Adrenal gland (tissue), 12 donors: ENCODE measurements around the gene AKAP13. TPM values are rescaled to one million over a fixed set of nuclear protein-coding genes. Genes with fewer than 3 reads are reported as not detected.
A peak's percentile ranks its signal among the peaks of the same experiment; 100 is the strongest.

ENCODE experiments used
- DNase-seq, 7 donors: peaks; one replicate each; pipeline ENCODE4 v3.0.0-alpha.2; 2019 to 2020
- H3K27ac ChIP-seq, 5 donors: fragments of 200-600 bp; sonication (generic) in 4 of 5; 1 replicate in 3 of 5; 2 replicates in 2 of 5; pipeline versions ENCODE4 v1.5.1 to v1.8.0; 2016 to 2020; ENCODE audit warnings: mild to moderate bottlenecking in 1 of 5
- H3K27me3 ChIP-seq: fragments of 200-600 bp; 2 replicates; pipeline ENCODE4 v1.8.0; 2021
- H3K36me3 ChIP-seq, 2 donors: fragments of 200-600 bp; replicated peaks in 1 of 2; 1 replicate in 1 of 2; 2 replicates in 1 of 2; pipeline versions ENCODE4 v1.5.1 to v1.8.0; 2018 to 2022
- H3K4me1 ChIP-seq, 2 donors: fragments of 200-600 bp; replicated peaks in 1 of 2; 1 replicate in 1 of 2; 2 replicates in 1 of 2; pipeline versions ENCODE4 v1.5.1 to v1.8.0; 2018 to 2021
- H3K4me3 ChIP-seq, 4 donors: fragments of 200-600 bp; sonication (generic) in 3 of 4; one replicate each; pipeline ENCODE4 v1.5.1; 2016 to 2018
- H3K9me3 ChIP-seq, 3 donors: fragments of 200-600 bp; sonication (generic) in 1 of 3; replicated peaks in 1 of 3; 1 replicate in 2 of 3; 2 replicates in 1 of 3; pipeline versions ENCODE4 v1.5.1 to v1.8.0; 2016 to 2021
- POLR2A ChIP-seq, 2 donors: fragments of 450-650 bp; IDR thresholded peaks; one replicate each; pipeline ENCODE4 v1.6.1; 2017; ENCODE audit warnings: antibody characterized with exemption in 2 of 2, mild to moderate bottlenecking in 2 of 2, moderate library complexity in 1 of 2
- WGBS, 4 donors: extraction: QIAGEN DNeasy Blood & Tissue Kit in 2 of 4; methylation state at CpG; one replicate each; pipeline versions ENCODE4 v1.1.5 to v1.1.7; 2013 to 2017; 5-methylcytosine and 5-hydroxymethylcytosine counted together
- intact Hi-C, 2 donors: fragments of 100-400 bp; cut with DNase I; formaldehyde crosslinking; loops; one replicate each; pipeline versions ENCODE4 v1.14.1 to v1.15.0; 2022 to 2023
- polyA plus RNA-seq, 3 donors: library from polyadenylated mRNA; stranded (reverse); fragments of 200-250 nt in 2 of 3; fragments of 350-450 nt in 1 of 3; fragmentation: Illumina TruSeq in 1 of 3; extraction: RNeasy Lipid Tissue Mini Kit (QIAGEN cat#74804) in 1 of 3; gene quantifications; one replicate each; pipeline ENCODE4 v1.2.3, GENCODE V29; 2013 to 2014
- total RNA-seq, 9 donors: library from RNA; depleted of rRNA in 4 of 9; stranded (reverse); fragments of >200 nt in 4 of 9; fragments of 120-200 nt in 1 of 9; fragmentation: NEBNext Ultra II Directional in 1 of 9; extraction: Animal tissue kit (Norgen Biotek cat#: 25700) in 1 of 9; gene quantifications; one replicate each; pipeline versions ENCODE4 v1.1.0 to v1.2.4, GENCODE V29; 2013 to 2023
- TF ChIP-seq, protein P1 (sequence below), 6 experiments: fragments of 450-650 bp in 4 of 6; fragments of 200-600 bp in 2 of 6; sonication (generic) in 1 of 6; IDR thresholded peaks; 1 replicate in 5 of 6; 2 replicates in 1 of 6; pipeline versions ENCODE4 v1.5.1 to v1.8.0; 2016 to 2021; ENCODE audit warnings: antibody characterized with exemption in 6 of 6, mild to moderate bottlenecking in 2 of 6, moderate library complexity in 1 of 6
- donor health status: healthy with polysubstance abuse.
- donor health status: Bipolar disorder and iron deficiency.
- donor health status: DM: yes; HTN: yes; CAD: no.
- donor health status: DM: no; HTN: no; CAD: no.
- donor health status: DM: no; HTN: no; CAD: no.
- donor health status: DM: yes; HTN: yes; CAD: no.

AKAP13 gene
- total and polyA plus RNA-seq, 12 donors: 42.7 to 144 (median 89.2) TPM

DNA sequence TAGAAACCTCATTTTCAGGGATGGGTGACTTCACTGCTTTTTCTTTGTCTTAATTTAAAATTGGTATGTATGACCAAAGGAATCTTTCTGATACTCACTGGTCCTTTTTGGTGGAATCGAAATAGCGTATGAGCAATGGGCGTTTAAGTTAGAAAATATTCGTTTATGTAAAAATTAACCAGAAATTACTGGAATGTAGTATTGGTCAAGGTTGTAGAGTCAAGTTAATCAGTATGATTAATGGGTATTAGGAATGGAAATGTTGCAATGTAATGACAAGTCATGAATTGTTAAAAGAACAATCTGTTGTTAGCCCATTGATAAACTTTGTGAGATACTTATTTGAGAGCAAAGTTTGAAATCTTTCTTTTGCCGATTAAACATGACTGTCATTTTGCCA is 36.9 kb downstream of the AKAP13 start:
- H3K4me1 ChIP-seq: peaks cover 20 to 49% of the 10 kb centered on the region in 2 donors

DNA sequence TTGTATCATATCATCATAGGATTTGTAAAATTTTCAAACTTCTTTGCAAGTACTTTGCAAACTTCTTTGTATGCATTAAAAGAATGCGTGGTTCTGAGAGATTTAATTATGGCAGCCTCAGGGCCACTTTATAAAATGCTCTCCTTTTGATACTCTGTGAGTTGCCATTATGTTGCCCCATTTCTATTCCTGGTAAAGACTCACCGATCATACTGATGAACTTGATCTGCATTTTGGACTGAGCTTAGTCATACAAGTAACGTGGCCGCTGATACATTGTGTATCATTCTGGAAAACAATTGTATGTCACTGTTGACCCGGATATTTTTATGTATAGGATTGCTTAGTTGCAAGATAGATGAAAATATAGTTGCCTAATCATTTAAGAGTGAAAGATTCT is 38.8 kb downstream of the AKAP13 start:
- no peak for TF ChIP-seq POLR2A (IDR thresholded peaks at IDR 0.05)
- TF ChIP-seq, protein P1, sequence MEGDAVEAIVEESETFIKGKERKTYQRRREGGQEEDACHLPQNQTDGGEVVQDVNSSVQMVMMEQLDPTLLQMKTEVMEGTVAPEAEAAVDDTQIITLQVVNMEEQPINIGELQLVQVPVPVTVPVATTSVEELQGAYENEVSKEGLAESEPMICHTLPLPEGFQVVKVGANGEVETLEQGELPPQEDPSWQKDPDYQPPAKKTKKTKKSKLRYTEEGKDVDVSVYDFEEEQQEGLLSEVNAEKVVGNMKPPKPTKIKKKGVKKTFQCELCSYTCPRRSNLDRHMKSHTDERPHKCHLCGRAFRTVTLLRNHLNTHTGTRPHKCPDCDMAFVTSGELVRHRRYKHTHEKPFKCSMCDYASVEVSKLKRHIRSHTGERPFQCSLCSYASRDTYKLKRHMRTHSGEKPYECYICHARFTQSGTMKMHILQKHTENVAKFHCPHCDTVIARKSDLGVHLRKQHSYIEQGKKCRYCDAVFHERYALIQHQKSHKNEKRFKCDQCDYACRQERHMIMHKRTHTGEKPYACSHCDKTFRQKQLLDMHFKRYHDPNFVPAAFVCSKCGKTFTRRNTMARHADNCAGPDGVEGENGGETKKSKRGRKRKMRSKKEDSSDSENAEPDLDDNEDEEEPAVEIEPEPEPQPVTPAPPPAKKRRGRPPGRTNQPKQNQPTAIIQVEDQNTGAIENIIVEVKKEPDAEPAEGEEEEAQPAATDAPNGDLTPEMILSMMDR (IDR thresholded peaks at IDR 0.05): no peak
- intact Hi-C loops: loop anchor here in 1 of 2 donors (10.0 kb wide), 1 partner anchor 94 kb away; no protein-coding TSS in a partner anchor

More for the DNA sequence above, 36.9 kb downstream of the AKAP13 start:
- H3K4me3 ChIP-seq: no peak overlapping the region
- WGBS, 4 donors: 65 to 74% (median 69%) methylated on average over 5 of the region's 5 CpGs
- no peaks in the 10 kb centered on the region for H3K9me3 ChIP-seq
- no peaks in the 10 kb centered on the region for H3K36me3 ChIP-seq
- H3K27ac ChIP-seq: peak overlapping the region in 1 of 5 donors; percentile 4
- intact Hi-C loops: loop anchor here in 1 of 2 donors (10.0 kb wide), 1 partner anchor 92 kb away; no protein-coding TSS in a partner anchor
- H3K27me3 ChIP-seq: no peaks in the 10 kb centered on the region
- no peak for DNase-seq
- TF ChIP-seq, protein P1 (IDR thresholded peaks at IDR 0.05): no peak
- no peak for TF ChIP-seq POLR2A (IDR thresholded peaks at IDR 0.05)

DNA sequence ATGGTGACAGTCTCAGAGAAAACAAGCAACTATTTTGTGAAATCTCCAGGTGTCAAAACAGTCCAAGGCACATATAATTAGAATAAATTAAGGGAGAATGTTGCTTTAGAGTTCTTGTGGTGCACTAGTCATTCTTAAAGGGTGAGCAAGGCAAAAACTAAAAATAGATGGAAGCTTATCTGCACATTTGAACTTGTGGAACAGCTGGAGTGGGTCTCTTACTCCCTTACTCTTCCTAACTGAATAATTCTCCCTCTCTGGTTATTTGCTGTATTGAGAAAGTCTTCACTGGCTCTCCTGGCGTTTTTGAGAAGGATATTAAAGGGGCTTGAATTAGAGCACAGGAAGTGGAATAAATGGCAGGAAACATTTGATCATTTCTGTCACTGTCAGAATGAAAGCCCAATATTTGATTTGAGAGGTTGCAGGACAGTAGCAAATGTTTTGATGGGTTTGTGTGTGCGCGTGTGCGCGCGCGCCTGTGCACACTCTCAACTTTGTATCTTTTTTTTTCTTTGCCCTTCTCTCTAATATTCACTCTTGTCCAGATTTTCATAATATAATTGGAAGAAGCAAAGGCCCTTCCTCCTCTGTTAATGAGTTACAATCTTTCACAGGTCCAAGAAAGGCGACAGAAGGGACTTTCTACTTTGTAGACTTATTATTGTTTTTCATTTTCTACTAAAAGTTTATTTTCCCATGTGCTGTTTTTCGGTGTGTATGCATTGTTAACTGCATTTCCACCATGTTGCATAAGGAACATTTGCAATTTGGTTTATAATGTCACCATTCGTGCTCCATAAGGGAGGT is 40.9 kb downstream of the AKAP13 start:
- H3K4me1 ChIP-seq: peaks cover 11 to 22% of the 10 kb centered on the region in 2 donors
- WGBS, 4 donors: 77 to 90% (median 84%) methylated on average over 10 of the region's 10 CpGs
- no peak overlapping the region for H3K27ac ChIP-seq
- H3K36me3 ChIP-seq: no peaks in the 10 kb centered on the region
- no peak for TF ChIP-seq POLR2A (IDR thresholded peaks at IDR 0.05)
- TF ChIP-seq, protein P1 (IDR thresholded peaks at IDR 0.05): no peak
- H3K4me3 ChIP-seq: no peak overlapping the region
- no peak for DNase-seq
- H3K27me3 ChIP-seq: no peaks in the 10 kb centered on the region
- H3K9me3 ChIP-seq: no peaks in the 10 kb centered on the region
- intact Hi-C loops: no loop called here

More for the DNA sequence above, 38.8 kb downstream of the AKAP13 start:
- Histone ChIP-seq H3K9me3 (no peaks in the 10 kb centered on the region), H3K4me1 (peaks cover 11 to 30% of the 10 kb centered on the region in 2 donors), H3K36me3 (no peaks in the 10 kb centered on the region), H3K27ac (no peak overlapping the region), H3K4me3 (no peak overlapping the region), H3K27me3 (no peaks in the 10 kb centered on the region)
- no peak for DNase-seq
- WGBS, 4 donors: 65 to 87% (median 78%) methylated on average over 5 of the region's 5 CpGs

DNA sequence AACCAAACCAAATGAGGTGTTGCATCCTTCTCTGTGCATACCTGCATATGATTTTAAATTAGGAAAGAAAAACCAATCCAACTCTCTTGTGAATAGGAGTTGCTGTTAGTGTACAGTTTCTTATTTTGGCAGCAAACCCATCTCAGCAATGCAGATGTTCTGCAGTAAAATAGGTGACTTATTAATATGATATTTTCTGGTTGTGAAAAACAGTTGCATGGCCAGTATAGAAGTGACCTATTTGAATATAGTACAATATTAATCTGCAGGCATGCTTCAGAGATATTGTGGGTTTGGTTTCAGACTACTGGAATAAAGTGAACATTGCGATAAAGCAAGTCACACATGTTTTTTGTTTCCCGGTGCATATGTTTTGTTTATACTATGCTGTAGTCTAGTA is 42.2 kb downstream of the AKAP13 start:
- Histone ChIP-seq H3K27ac (no peak overlapping the region), H3K9me3 (no peaks in the 10 kb centered on the region), H3K4me1 (peaks cover 5 to 10% of the 10 kb centered on the region in 2 donors), H3K36me3 (no peaks in the 10 kb centered on the region), H3K4me3 (no peak overlapping the region), H3K27me3 (no peaks in the 10 kb centered on the region)
- 96 to 99% (median 98%) methylated on average over 2 of the region's 2 CpGs for WGBS, 4 donors
- DNase-seq: no peak
- intact Hi-C loops: no loop called here
- TF ChIP-seq, protein P1 (IDR thresholded peaks at IDR 0.05): no peak
- no peak for TF ChIP-seq POLR2A (IDR thresholded peaks at IDR 0.05)
